Measurements from ENCODE around the gene CALHM2.

Gene CALHM2

GRCh38 chr10:103416436-103417147, 35.6 kb downstream of the CALHM2 start:
- peak; percentile 59 for DNase-seq (ENCODE audit: low read depth)

GRCh38 chr10:103415581-103415980, 36.6 kb downstream of the CALHM2 start:
- no peak for DNase-seq (ENCODE audit: low read depth)

- DNase-seq (ENCODE audit: low read depth) = no peak
Observed at GRCh38 chr10:103413564-103413963, 38.6 kb downstream of the CALHM2 start.

- DNase-seq (ENCODE audit: low read depth) = no peak
Observed at GRCh38 chr10:103397191-103397825, 54.9 kb downstream of the CALHM2 start.

- no peak for DNase-seq (ENCODE audit: low read depth)
Observed at GRCh38 chr10:103396789-103397087, 55.4 kb downstream of the CALHM2 start.

Data from activated T-cell treated with anti-CD3 and anti-CD28 coated beads for 1 hour (primary cell).